Neural cell (in vitro differentiated cells): ENCODE data around the gene GNRHR. TPM values are rescaled to one million over a fixed set of nuclear protein-coding genes. Genes with fewer than 3 reads are reported as not detected.

Experiments used
- H2AFZ ChIP-seq: fragments of 200-600, 300-800 bp; sonication (generic), shearing (Covaris generic); 2 replicates; pipeline ENCODE4 v1.6.0; 2014; ENCODE audit warnings: low read depth, mild to moderate bottlenecking, antibody characterized with exemption, low read length, moderate library complexity
- H3F3A ChIP-seq: fragments of 200-600 bp; shearing (Covaris generic); 2 replicates; pipeline ENCODE4 v1.6.1; 2016; ENCODE audit warnings: mild to moderate bottlenecking, moderate library complexity, mixed read lengths, antibody characterized with exemption, low read length; ENCODE audit not compliant: insufficient read depth, poor library complexity, severe bottlenecking
- H3K27ac ChIP-seq: fragments of 200-600, 300-800 bp; sonication (generic), shearing (Covaris generic); 2 replicates; pipeline ENCODE4 v1.5.1; 2014; ENCODE audit warnings: mild to moderate bottlenecking, low read length, moderate library complexity
- H3K27me3 ChIP-seq: fragments of 300-800, 200-600 bp; sonication (generic), shearing (Covaris generic); 2 replicates; pipeline ENCODE4 v1.6.0; 2014; ENCODE audit warnings: mild to moderate bottlenecking, low read depth, low read length, moderate library complexity; ENCODE audit not compliant: insufficient read depth
- H3K36me3 ChIP-seq: fragments of 300-800, 200-600 bp; sonication (generic), shearing (Covaris generic); 2 replicates; pipeline ENCODE4 v1.5.1; 2014; ENCODE audit warnings: mild to moderate bottlenecking, antibody characterized with exemption, low read length, moderate library complexity; ENCODE audit not compliant: insufficient read depth
- H3K4me2 ChIP-seq: fragments of 300-800, 200-600 bp; sonication (generic), shearing (Covaris generic); 2 replicates; pipeline ENCODE4 v1.6.0; 2014; ENCODE audit warnings: mild to moderate bottlenecking, low read length
- H3K4me3 ChIP-seq: fragments of 300-800, 200-600 bp; sonication (generic), shearing (Covaris generic); 2 replicates; pipeline ENCODE4 v1.5.1; 2014; ENCODE audit warnings: mild to moderate bottlenecking, low read length, moderate library complexity
- H3K79me2 ChIP-seq: fragments of 200-600 bp; shearing (Covaris generic); replicated peaks from 2 replicates; pipeline ENCODE4 v1.6.0; 2014; ENCODE audit warnings: mild to moderate bottlenecking, low read length, moderate library complexity; ENCODE audit not compliant: insufficient read depth
- H3K9ac ChIP-seq: fragments of 300-800, 200-600 bp; sonication (generic), shearing (Covaris generic); 2 replicates; pipeline ENCODE4 v1.6.1; 2016; ENCODE audit warnings: mild to moderate bottlenecking, low read length, mixed read lengths
- H3K9me2 ChIP-seq: fragments of 200-600 bp; shearing (Covaris generic); 2 replicates; pipeline ENCODE4 v1.6.1; 2016; ENCODE audit warnings: mild to moderate bottlenecking, low read length, mixed read lengths; ENCODE audit not compliant: insufficient read depth
- H3K9me3 ChIP-seq: fragments of 200-600, 300-800 bp; sonication (generic), shearing (Covaris generic); 2 replicates; pipeline ENCODE4 v1.6.1; 2016; ENCODE audit warnings: mild to moderate bottlenecking, mixed run types, low read length, moderate library complexity, mixed read lengths
- H4K20me1 ChIP-seq: fragments of 200-600 bp; shearing (Covaris generic); 2 replicates; pipeline ENCODE4 v1.6.1; 2016; ENCODE audit warnings: mild to moderate bottlenecking, mixed run types; ENCODE audit not compliant: insufficient read depth
- EP300 ChIP-seq: fragments of 450-650 bp; conservative IDR thresholded peaks from 2 replicates; pipeline ENCODE4 v1.6.1; 2014; ENCODE audit warnings: antibody characterized with exemption, mild to moderate bottlenecking, moderate library complexity; ENCODE audit not compliant: poor library complexity, severe bottlenecking
- EZH2 ChIP-seq: fragments of 200-600, 300-800 bp; shearing (Covaris generic), sonication (generic); IDR thresholded peaks from 2 replicates; pipeline ENCODE4 v1.6.1; 2014; ENCODE audit warnings: antibody characterized with exemption, low read length, borderline replicate concordance, mild to moderate bottlenecking; ENCODE audit not compliant: insufficient read depth, poor library complexity, severe bottlenecking
- MXI1 ChIP-seq: fragments of 450-650 bp; conservative IDR thresholded peaks from 2 replicates; pipeline ENCODE4 v1.6.1; 2014; ENCODE audit warnings: antibody characterized with exemption, mild to moderate bottlenecking; ENCODE audit not compliant: poor library complexity, severe bottlenecking
- POLR2AphosphoS5 ChIP-seq: IDR thresholded peaks from 2 replicates; pipeline ENCODE4 v1.6.1; 2012
- RAD21 ChIP-seq: fragments of 450-650 bp; conservative IDR thresholded peaks from 2 replicates; pipeline ENCODE4 v1.6.1; 2014; ENCODE audit warnings: antibody characterized with exemption, mild to moderate bottlenecking, moderate library complexity
- SMC3 ChIP-seq: fragments of 450-650 bp; conservative IDR thresholded peaks from 2 replicates; pipeline ENCODE4 v1.6.1; 2014; ENCODE audit warnings: antibody characterized with exemption, mild to moderate bottlenecking, moderate library complexity; ENCODE audit not compliant: poor library complexity
- TAF1 ChIP-seq: IDR thresholded peaks from 2 replicates; pipeline ENCODE4 v1.6.1; 2012; ENCODE audit warnings: low read depth
- polyA plus RNA-seq: library from polyadenylated mRNA; depleted of rRNA; stranded (reverse); fragments of >200 nt; gene quantifications from 2 replicates; pipeline ENCODE4 v1.2.3, GENCODE V29; 2014
- TF ChIP-seq, protein P1 (sequence below): IDR thresholded peaks from 2 replicates; pipeline ENCODE4 v1.6.1; 2012; ENCODE audit warnings: borderline replicate concordance
- TF ChIP-seq, protein P2 (sequence below): fragments of 450-650 bp; IDR thresholded peaks from 2 replicates; pipeline ENCODE4 v1.5.1; 2014; ENCODE audit warnings: antibody characterized with exemption, mild to moderate bottlenecking, moderate library complexity; ENCODE audit not compliant: poor library complexity, severe bottlenecking

The GNRHR gene
- polyA plus RNA-seq, 1 donor from 2014 or later, result not detected

DNA sequence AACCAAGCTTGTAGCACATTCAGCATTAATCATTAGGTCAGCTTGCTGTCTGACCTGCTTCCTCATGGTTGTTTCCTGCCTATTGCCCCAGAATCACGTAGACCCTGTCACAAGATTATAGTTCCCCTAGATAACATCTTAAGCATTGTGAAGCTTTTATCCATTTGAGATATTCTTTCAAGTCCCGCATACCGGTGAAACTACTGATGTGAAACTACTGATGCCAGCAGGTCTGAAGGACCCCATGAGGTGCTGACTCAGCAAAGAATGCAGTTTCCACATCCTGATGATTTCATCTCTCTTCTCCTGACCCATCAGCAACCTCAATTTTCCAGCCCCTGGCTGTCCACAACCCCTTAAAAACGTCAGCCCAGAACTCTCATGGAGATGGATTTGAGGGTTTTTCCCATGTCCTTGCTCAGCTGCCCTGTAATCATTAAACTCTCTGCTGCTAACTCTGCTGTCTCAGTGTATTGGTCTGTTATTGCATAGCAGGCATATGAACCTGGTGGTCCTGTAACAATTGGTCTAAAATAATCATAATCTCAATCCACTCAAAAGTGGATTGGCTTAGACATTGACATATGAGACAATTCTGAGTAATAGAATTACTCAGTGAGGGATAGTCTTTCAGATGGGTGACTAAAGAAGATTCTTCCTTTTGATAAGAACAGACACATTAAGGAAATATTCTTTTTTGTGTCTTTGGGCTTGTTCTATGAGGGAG is 26.9 kb downstream of the GNRHR start:
- no peaks in the 10 kb centered on the region for H3K79me2 ChIP-seq
- no peaks in the 10 kb centered on the region for H4K20me1 ChIP-seq
- H3K27me3 ChIP-seq, result no peaks in the 10 kb centered on the region
- H2AFZ ChIP-seq, result no peak overlapping the region
- no peak for TF ChIP-seq SMC3
- TF ChIP-seq MXI1, result no peak
- no peak for TF ChIP-seq EP300
- TF ChIP-seq TAF1, result no peak
- TF ChIP-seq EZH2, result no peak
- TF ChIP-seq, protein P1, sequence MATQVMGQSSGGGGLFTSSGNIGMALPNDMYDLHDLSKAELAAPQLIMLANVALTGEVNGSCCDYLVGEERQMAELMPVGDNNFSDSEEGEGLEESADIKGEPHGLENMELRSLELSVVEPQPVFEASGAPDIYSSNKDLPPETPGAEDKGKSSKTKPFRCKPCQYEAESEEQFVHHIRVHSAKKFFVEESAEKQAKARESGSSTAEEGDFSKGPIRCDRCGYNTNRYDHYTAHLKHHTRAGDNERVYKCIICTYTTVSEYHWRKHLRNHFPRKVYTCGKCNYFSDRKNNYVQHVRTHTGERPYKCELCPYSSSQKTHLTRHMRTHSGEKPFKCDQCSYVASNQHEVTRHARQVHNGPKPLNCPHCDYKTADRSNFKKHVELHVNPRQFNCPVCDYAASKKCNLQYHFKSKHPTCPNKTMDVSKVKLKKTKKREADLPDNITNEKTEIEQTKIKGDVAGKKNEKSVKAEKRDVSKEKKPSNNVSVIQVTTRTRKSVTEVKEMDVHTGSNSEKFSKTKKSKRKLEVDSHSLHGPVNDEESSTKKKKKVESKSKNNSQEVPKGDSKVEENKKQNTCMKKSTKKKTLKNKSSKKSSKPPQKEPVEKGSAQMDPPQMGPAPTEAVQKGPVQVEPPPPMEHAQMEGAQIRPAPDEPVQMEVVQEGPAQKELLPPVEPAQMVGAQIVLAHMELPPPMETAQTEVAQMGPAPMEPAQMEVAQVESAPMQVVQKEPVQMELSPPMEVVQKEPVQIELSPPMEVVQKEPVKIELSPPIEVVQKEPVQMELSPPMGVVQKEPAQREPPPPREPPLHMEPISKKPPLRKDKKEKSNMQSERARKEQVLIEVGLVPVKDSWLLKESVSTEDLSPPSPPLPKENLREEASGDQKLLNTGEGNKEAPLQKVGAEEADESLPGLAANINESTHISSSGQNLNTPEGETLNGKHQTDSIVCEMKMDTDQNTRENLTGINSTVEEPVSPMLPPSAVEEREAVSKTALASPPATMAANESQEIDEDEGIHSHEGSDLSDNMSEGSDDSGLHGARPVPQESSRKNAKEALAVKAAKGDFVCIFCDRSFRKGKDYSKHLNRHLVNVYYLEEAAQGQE, result no peak
- TF ChIP-seq RAD21, result no peak
- TF ChIP-seq POLR2AphosphoS5, result no peak
- TF ChIP-seq, protein P2, sequence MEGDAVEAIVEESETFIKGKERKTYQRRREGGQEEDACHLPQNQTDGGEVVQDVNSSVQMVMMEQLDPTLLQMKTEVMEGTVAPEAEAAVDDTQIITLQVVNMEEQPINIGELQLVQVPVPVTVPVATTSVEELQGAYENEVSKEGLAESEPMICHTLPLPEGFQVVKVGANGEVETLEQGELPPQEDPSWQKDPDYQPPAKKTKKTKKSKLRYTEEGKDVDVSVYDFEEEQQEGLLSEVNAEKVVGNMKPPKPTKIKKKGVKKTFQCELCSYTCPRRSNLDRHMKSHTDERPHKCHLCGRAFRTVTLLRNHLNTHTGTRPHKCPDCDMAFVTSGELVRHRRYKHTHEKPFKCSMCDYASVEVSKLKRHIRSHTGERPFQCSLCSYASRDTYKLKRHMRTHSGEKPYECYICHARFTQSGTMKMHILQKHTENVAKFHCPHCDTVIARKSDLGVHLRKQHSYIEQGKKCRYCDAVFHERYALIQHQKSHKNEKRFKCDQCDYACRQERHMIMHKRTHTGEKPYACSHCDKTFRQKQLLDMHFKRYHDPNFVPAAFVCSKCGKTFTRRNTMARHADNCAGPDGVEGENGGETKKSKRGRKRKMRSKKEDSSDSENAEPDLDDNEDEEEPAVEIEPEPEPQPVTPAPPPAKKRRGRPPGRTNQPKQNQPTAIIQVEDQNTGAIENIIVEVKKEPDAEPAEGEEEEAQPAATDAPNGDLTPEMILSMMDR, result no peak
- H3K4me2 ChIP-seq, result no peak overlapping the region
- no peaks in the 10 kb centered on the region for H3F3A ChIP-seq
- no peaks in the 10 kb centered on the region for H3K9me2 ChIP-seq
- H3K9me3 ChIP-seq, result no peaks in the 10 kb centered on the region
- no peak overlapping the region for H3K9ac ChIP-seq
- H3K4me3 ChIP-seq, result no peak overlapping the region
- no peak overlapping the region for H3K27ac ChIP-seq
- H3K36me3 ChIP-seq, result no peaks in the 10 kb centered on the region

DNA sequence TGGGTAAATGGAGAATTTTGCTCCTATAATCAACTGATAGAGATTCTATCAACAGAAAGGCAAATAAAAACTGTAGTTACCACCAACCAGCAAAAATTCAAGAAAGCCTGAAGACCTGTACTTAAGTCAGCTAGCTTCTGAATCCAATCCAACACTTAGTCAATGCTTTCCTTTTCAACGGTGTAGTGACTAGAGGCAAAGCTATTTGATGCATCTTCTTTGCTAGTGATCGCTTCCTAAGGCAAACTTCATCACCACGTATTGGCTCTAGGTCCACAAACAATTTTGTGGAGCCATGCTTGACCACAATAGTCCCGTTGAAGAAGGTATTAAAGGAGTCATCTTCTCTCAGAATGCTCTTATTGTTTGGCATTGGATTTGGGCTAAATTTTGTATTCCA is 28.2 kb downstream of the GNRHR start:
- Histone ChIP-seq H3K79me2 (no peaks in the 10 kb centered on the region), H3K27ac (no peak overlapping the region)

More for the DNA sequence above, 28.2 kb downstream of the GNRHR start:
- Histone ChIP-seq H3K4me3 (no peak overlapping the region), H3F3A (no peaks in the 10 kb centered on the region), H3K9me3 (no peaks in the 10 kb centered on the region), H3K9ac (no peak overlapping the region), H2AFZ (no peak overlapping the region), H3K4me2 (no peak overlapping the region), H4K20me1 (no peaks in the 10 kb centered on the region), H3K36me3 (no peaks in the 10 kb centered on the region), H3K9me2 (no peaks in the 10 kb centered on the region), H3K27me3 (no peaks in the 10 kb centered on the region)
- no peak for TF ChIP-seq EP300
- TF ChIP-seq MXI1, result no peak
- TF ChIP-seq TAF1, result no peak
